H1 (cell line): ENCODE measurements around the gene DPEP3. TPM values are rescaled to one million over a fixed set of nuclear protein-coding genes. Genes with fewer than 3 reads are reported as not detected.
A peak's percentile ranks its signal among the peaks of the same experiment; 100 is the strongest.

ENCODE experiments used
- CTCF ChIA-PET: fragments of 300-600 bp; sonication (Branson Sonifier 250); formaldehyde crosslinking; loops from one replicate; lab custom pipeline; 2021; ENCODE audit not compliant: partially characterized antibody; lab: Charles Lee
- POLR2A ChIA-PET: fragments of 300-600 bp; sonication (Branson Sonifier 250); formaldehyde crosslinking; loops from one replicate; lab custom pipeline; 2021; ENCODE audit warnings: inconsistent platforms; ENCODE audit not compliant: partially characterized antibody; lab: Charles Lee
- DNase-seq, 2 experiments: peaks; one replicate each; pipeline versions ENCODE4 v3.0.0 to v3.0.0-alpha.2; 2010 to 2022; ENCODE audit warnings: low spot score in 2 of 2, low read depth in 1 of 2, mixed read lengths in 1 of 2
- FAIRE-seq: peaks from 2 replicates; lab custom pipeline; 2011; peaks lifted over from hg19 to GRCh38; lab: Jason Lieb, UNC
- H2AFZ ChIP-seq: 2 replicates; pipeline ENCODE4 v1.8.1; 2012; ENCODE audit warnings: low read length, inconsistent platforms
- H2AK5ac ChIP-seq: 2 replicates; pipeline ENCODE4 v1.6.1; 2013; ENCODE audit warnings: low read depth, low read length
- H2BK120ac ChIP-seq: replicated peaks from 2 replicates; pipeline ENCODE3; 2013; ENCODE audit warnings: low read depth, low read length, inconsistent platforms
- H2BK12ac ChIP-seq: 2 replicates; pipeline ENCODE4 v1.6.1; 2013; ENCODE audit warnings: low read depth, low read length
- H2BK15ac ChIP-seq: 2 replicates; pipeline ENCODE4 v1.6.1; 2013; ENCODE audit warnings: low read length
- H2BK20ac ChIP-seq: 2 replicates; pipeline ENCODE4 v1.6.1; 2013; ENCODE audit warnings: low read length
- H2BK5ac ChIP-seq: 2 replicates; pipeline ENCODE4 v1.6.1; 2013; ENCODE audit warnings: low read depth, low read length
- H3K14ac ChIP-seq: 2 replicates; pipeline ENCODE4 v1.6.1; 2013; ENCODE audit warnings: inconsistent platforms; ENCODE audit not compliant: insufficient read length
- H3K18ac ChIP-seq: 2 replicates; pipeline ENCODE4 v1.6.1; 2013; ENCODE audit warnings: low read length; ENCODE audit errors: extremely low read depth
- H3K23ac ChIP-seq: 2 replicates; pipeline ENCODE4 v1.6.1; 2013; ENCODE audit warnings: inconsistent platforms; ENCODE audit not compliant: insufficient read length
- H3K23me2 ChIP-seq: 2 replicates; pipeline ENCODE4 v1.6.1; 2013; ENCODE audit warnings: low read depth, low read length
- H3K27ac ChIP-seq: 2 replicates; pipeline ENCODE4 v1.6.1; 2011; ENCODE audit warnings: low read depth, low read length, inconsistent platforms
- H3K27me3 ChIP-seq, 4 experiments: replicated peaks in 1 of 4; 1 replicate in 1 of 4; 2 replicates in 3 of 4; pipeline versions ENCODE4 v1.6.1 to v1.8.1; 2011 to 2013; ENCODE audit warnings: low read length in 3 of 4, mild to moderate bottlenecking in 3 of 4, inconsistent platforms in 2 of 4, mixed read lengths in 2 of 4, moderate library complexity in 1 of 4; ENCODE audit not compliant: control insufficient read depth in 3 of 4, insufficient read depth in 3 of 4; ENCODE audit errors: extremely low read depth in 1 of 4
- H3K36me3 ChIP-seq, 4 experiments: 2 replicates each; pipeline versions ENCODE4 v1.6.1 to v1.8.1; 2011 to 2013; ENCODE audit warnings: mild to moderate bottlenecking in 4 of 4, low read length in 3 of 4, moderate library complexity in 2 of 4, control low read depth in 1 of 4, inconsistent platforms in 1 of 4; ENCODE audit not compliant: insufficient read depth in 4 of 4, control insufficient read depth in 2 of 4
- H3K4ac ChIP-seq: replicated peaks from 2 replicates; pipeline ENCODE3; 2013; ENCODE audit warnings: low read length, low read depth, mixed read lengths, inconsistent platforms; ENCODE audit not compliant: insufficient read length
- H3K4me1 ChIP-seq, 4 experiments: replicated peaks in 1 of 4; 1 replicate in 1 of 4; 2 replicates in 3 of 4; pipeline versions ENCODE4 v1.6.1 to v1.8.1; 2011 to 2013; ENCODE audit warnings: low read length in 3 of 4, inconsistent platforms in 2 of 4, mixed read lengths in 1 of 4; ENCODE audit not compliant: insufficient read depth in 4 of 4, control insufficient read depth in 3 of 4
- H3K4me2 ChIP-seq, 2 experiments: 2 replicates each; pipeline versions ENCODE4 v1.6.1 to v1.8.1; 2011 to 2013; ENCODE audit warnings: low read depth in 2 of 2, low read length in 2 of 2, control low read depth in 1 of 2, inconsistent platforms in 1 of 2, mild to moderate bottlenecking in 1 of 2; ENCODE audit not compliant: insufficient read depth in 1 of 2
- H3K4me3 ChIP-seq, 4 experiments: fragments of 200-600, 300-600 bp in 1 of 4; sonication (generic), shearing (Covaris generic), sonication (Bioruptor Twin) in 1 of 4; 2 replicates each; pipeline versions ENCODE4 v1.5.1 to v1.8.1; 2011 to 2016; ENCODE audit warnings: low read length in 4 of 4, low read depth in 3 of 4, control low read depth in 2 of 4, inconsistent platforms in 2 of 4, mild to moderate bottlenecking in 2 of 4, mixed read lengths in 1 of 4, moderate library complexity in 1 of 4; ENCODE audit not compliant: insufficient read depth in 2 of 4; ENCODE audit errors: extremely low read depth in 1 of 4
- H3K56ac ChIP-seq: replicated peaks from 2 replicates; pipeline ENCODE3; 2013; ENCODE audit warnings: low read depth, mild to moderate bottlenecking, mixed read lengths, low read length, inconsistent platforms; ENCODE audit not compliant: insufficient read length
- H3K79me1 ChIP-seq: 2 replicates; pipeline ENCODE4 v1.6.1; 2013; ENCODE audit warnings: low read depth, low read length, control low read depth
- H3K79me2 ChIP-seq, 2 experiments: 2 replicates each; pipeline versions ENCODE4 v1.6.1 to v1.8.1; 2012 to 2013; ENCODE audit warnings: low read length in 2 of 2, mild to moderate bottlenecking in 2 of 2, inconsistent platforms in 1 of 2; ENCODE audit not compliant: insufficient read depth in 2 of 2, control insufficient read depth in 1 of 2
- H3K9ac ChIP-seq, 4 experiments: replicated peaks in 1 of 4; 1 replicate in 1 of 4; 2 replicates in 3 of 4; pipeline versions ENCODE4 v1.6.1 to v1.8.1; 2011 to 2013; ENCODE audit warnings: low read depth in 3 of 4, low read length in 3 of 4, control low read depth in 2 of 4, mild to moderate bottlenecking in 2 of 4, moderate library complexity in 2 of 4, inconsistent platforms in 1 of 4; ENCODE audit errors: extremely low read depth in 1 of 4
- H3K9me3 ChIP-seq, 2 experiments: 2 replicates each; pipeline versions ENCODE4 v1.6.1 to v1.8.1; 2012 to 2013; ENCODE audit warnings: mild to moderate bottlenecking in 2 of 2, moderate library complexity in 2 of 2, control low read depth in 1 of 2, inconsistent platforms in 1 of 2, low read depth in 1 of 2, low read length in 1 of 2, mixed read lengths in 1 of 2; ENCODE audit not compliant: insufficient read depth in 2 of 2
- H4K20me1 ChIP-seq, 2 experiments: replicated peaks in 1 of 2; 2 replicates each; pipeline versions ENCODE3 to v1.8.1; 2011 to 2013; ENCODE audit warnings: inconsistent platforms in 2 of 2, low read length in 2 of 2, mild to moderate bottlenecking in 1 of 2; ENCODE audit not compliant: insufficient read depth in 2 of 2, control insufficient read depth in 1 of 2
- H4K5ac ChIP-seq: 2 replicates; pipeline ENCODE4 v1.6.1; 2013; ENCODE audit warnings: low read length, low read depth, mixed read lengths, inconsistent platforms; ENCODE audit not compliant: insufficient read length
- H4K8ac ChIP-seq: 2 replicates; pipeline ENCODE4 v1.8.0; 2013; ENCODE audit warnings: mild to moderate bottlenecking, moderate library complexity, low read length, inconsistent platforms; ENCODE audit not compliant: insufficient read depth; ENCODE audit errors: extremely low read depth
- H4K91ac ChIP-seq: replicated peaks from 2 replicates; pipeline ENCODE3; 2013; ENCODE audit warnings: low read length, mixed read lengths, inconsistent platforms; ENCODE audit not compliant: insufficient read length
- ATF3 ChIP-seq: IDR thresholded peaks from 2 replicates; pipeline ENCODE4 v1.6.1; 2011; ENCODE audit warnings: low read depth, mild to moderate bottlenecking, low read length; ENCODE audit not compliant: insufficient read depth
- CBX8 ChIP-seq: fragments of 300-800, 300-1000 bp; sonication (generic); IDR thresholded peaks from 2 replicates; pipeline ENCODE4 v1.7.1; 2016; ENCODE audit warnings: low read depth, low read length, borderline replicate concordance
- CHD1 ChIP-seq: IDR thresholded peaks from 2 replicates; pipeline ENCODE4 v1.6.1; 2012; ENCODE audit warnings: low read depth, low read length, improper control_type of control experiment
- CREB1 ChIP-seq: IDR thresholded peaks from 2 replicates; pipeline ENCODE4 v1.6.1; 2012; ENCODE audit warnings: inconsistent platforms
- CTBP2 ChIP-seq: IDR thresholded peaks from 2 replicates; pipeline ENCODE4 v1.7.0; 2011; ENCODE audit warnings: borderline replicate concordance, mild to moderate bottlenecking, moderate library complexity, mixed read lengths, low read length; ENCODE audit not compliant: insufficient read depth, insufficient read length
- JUND ChIP-seq: IDR thresholded peaks from 2 replicates; pipeline ENCODE4 v1.6.1; 2011; ENCODE audit warnings: mild to moderate bottlenecking, improper control_type of control experiment, low read length
- MAFK ChIP-seq: IDR thresholded peaks from 2 replicates; pipeline ENCODE4 v1.6.1; 2012; ENCODE audit warnings: low read depth, mild to moderate bottlenecking, improper control_type of control experiment, low read length
- MAX ChIP-seq: IDR thresholded peaks from 2 replicates; pipeline ENCODE4 v1.6.1; 2012; ENCODE audit warnings: inconsistent platforms
- POLR2A ChIP-seq, 2 experiments: IDR thresholded peaks; 1 replicate in 1 of 2; 2 replicates in 1 of 2; pipeline ENCODE4 v1.6.1; 2011; ENCODE audit warnings: low read depth in 2 of 2, low read length in 2 of 2, mild to moderate bottlenecking in 2 of 2; ENCODE audit errors: control extremely low read depth in 1 of 2
- RBBP5 ChIP-seq: IDR thresholded peaks from 2 replicates; pipeline ENCODE4 v1.7.1; 2012; ENCODE audit warnings: low read depth, mild to moderate bottlenecking, inconsistent platforms, low read length, moderate library complexity, borderline replicate concordance
- SAP30 ChIP-seq: fragments of 300-600 bp; sonication (generic); IDR thresholded peaks from 2 replicates; pipeline ENCODE4 v1.7.1; 2012; ENCODE audit warnings: low read length, moderate library complexity, mild to moderate bottlenecking, inconsistent platforms; ENCODE audit not compliant: insufficient read depth, insufficient replicate concordance
- TAF7 ChIP-seq: optimal IDR thresholded peaks from 2 replicates; pipeline ENCODE3; 2011; ENCODE audit warnings: low read depth, mild to moderate bottlenecking, inconsistent platforms, low read length, moderate library complexity, borderline replicate concordance
- TCF12 ChIP-seq: IDR thresholded peaks from 2 replicates; pipeline ENCODE4 v1.6.1; 2011; ENCODE audit warnings: low read depth, mild to moderate bottlenecking, low read length
- YY1 ChIP-seq: IDR thresholded peaks from 2 replicates; pipeline ENCODE4 v1.6.1; 2011; ENCODE audit warnings: low read depth, mild to moderate bottlenecking, low read length
- WGBS, 2 experiments: shearing (Covaris generic) in 1 of 2; methylation state at CpG; one replicate each; pipeline versions ENCODE4 v1.1.6 to v1.1.7; 2013 to 2015; ENCODE audit warnings: low lambda C conversion rate in 2 of 2, mixed read lengths in 2 of 2, inconsistent platforms in 1 of 2, low coverage in 1 of 2, missing lambda C conversion rate in 1 of 2; ENCODE audit not compliant: insufficient replicate concordance in 2 of 2, insufficient coverage in 1 of 2, insufficient read length in 1 of 2; ENCODE audit errors: extremely low coverage in 1 of 2, missing lambda C conversion rate in 1 of 2; 5-methylcytosine and 5-hydroxymethylcytosine counted together
- polyA plus RNA-seq, 7 experiments: library from polyadenylated mRNA; depleted of rRNA in 3 of 7; stranded (reverse) in 5 of 7; unstranded in 2 of 7; fragments of >200 nt in 5 of 7; fragments of 200-250 nt in 2 of 7; gene quantifications; 1 replicate in 5 of 7; 2 replicates in 1 of 7; 4 replicates in 1 of 7; pipeline versions ENCODE4 v1.2.1 to v1.2.3, GENCODE V29; 2011 to 2013; ENCODE audit warnings: missing spikeins in 2 of 7, mixed read lengths in 2 of 7
- total RNA-seq: library from RNA; stranded (reverse); fragmentation: NEBNext Ultra II Directional; extraction: Animal tissue kit (Norgen Biotek cat#: 25700); gene quantifications from 2 replicates; pipeline ENCODE4 v1.2.1, GENCODE V29; 2021

Gene DPEP3
- total and polyA plus RNA-seq, 2 of the 8 experiments (the other 6 are each of a cell fraction or from before 2014, with no cell fraction given): 6.5 to 9.9 TPM

- Histone ChIP-seq H3K4ac (no peak overlapping the region), H3K79me2 (peaks cover 0 to 4% of the 10 kb centered on the region in 2 experiments; a peak in 2 of 4 replicates), H2BK15ac (no peak overlapping the region), H4K91ac (peak overlapping the region; percentile 54), H3K27ac (no peak overlapping the region), H2AFZ (no peak overlapping the region), H3K23me2 (peaks cover 7% of the 10 kb centered on the region; the same call in 1 of the 2 replicates), H3K9ac (no peak overlapping the region), H3K4me1 (peaks cover 6 to 14% (median 11%) of the 10 kb centered on the region in 4 experiments), H3K36me3 (no peaks in the 10 kb centered on the region), H3K23ac (no peak overlapping the region), H2BK20ac (no peak overlapping the region), H3K4me3 (no peak overlapping the region), H3K9me3 (no peaks in the 10 kb centered on the region), H3K14ac (no peak overlapping the region), H4K8ac (no peak overlapping the region), H2BK5ac (no peak overlapping the region; the same call in 1 of the 2 replicates), H3K27me3 (no peaks in the 10 kb centered on the region), H3K56ac (no peak overlapping the region), H2BK12ac (no peak overlapping the region), H4K20me1 (peaks cover 0 to 9% of the 10 kb centered on the region in 2 experiments), H2AK5ac (no peak overlapping the region), H3K18ac (no peak overlapping the region; the same call in 1 of the 2 replicates), H2BK120ac (no peak overlapping the region), H3K79me1 (peaks cover 12% of the 10 kb centered on the region; the same call in 1 of the 2 replicates), H4K5ac (no peak overlapping the region), H3K4me2 (no peak overlapping the region)
- ChIA-PET CTCF (interaction anchor here (0.7 to 5.2 kb wide), 5 partner anchors 11 to 94 kb away, joined by 3 to 27 read pairs (median 3); partner anchors contain the start of gene DPEP3), POLR2A (no interaction called here)
- 92% methylated on average over 9 of the region's 9 CpGs; no CpG with 5 or more reads in 1 of the 2 experiments for WGBS, 2 experiments
- no peak for DNase-seq
- no peak for FAIRE-seq
- TF ChIP-seq JUND (no peak), POLR2A (IDR thresholded peaks at IDR 0.05; ENCODE audit: control extremely low read depth in 1 of 2, low read depth in 2 of 2, low read length in 2 of 2) (no peak), TAF7 (no peak), CHD1 (no peak), RBBP5 (no peak), SAP30 (no peak), TCF12 (no peak), ATF3 (no peak), CTBP2 (no peak), CBX8 (no peak), CREB1 (no peak), MAX (no peak), MAFK (no peak), YY1 (no peak)
These were observed 9.2 kb downstream of the DPEP3 start for GRCh38 chr16:67971111-67971510.
